Endodermal cell (in vitro differentiated cells): Measurements from ENCODE around the gene IGSF1. TPM values are rescaled to one million over a fixed set of nuclear protein-coding genes. Genes with fewer than 3 reads are reported as not detected.

ENCODE experiments used
- DNase-seq: peaks from one replicate; pipeline ENCODE4 v3.0.0-alpha.2; 2017
- H3K27ac ChIP-seq: 2 replicates; pipeline ENCODE4 v1.5.1; 2013; ENCODE audit warnings: mild to moderate bottlenecking, low read depth, low read length, moderate library complexity
- H3K27me3 ChIP-seq: 2 replicates; pipeline ENCODE4 v1.6.1; 2013; ENCODE audit warnings: mild to moderate bottlenecking, low read length, moderate library complexity; ENCODE audit not compliant: insufficient read depth, control insufficient read depth, poor library complexity, severe bottlenecking
- H3K36me3 ChIP-seq: 2 replicates; pipeline ENCODE4 v1.7.0; 2013; ENCODE audit warnings: mild to moderate bottlenecking, low read length, moderate library complexity; ENCODE audit not compliant: control insufficient read depth, insufficient read depth
- H3K4me1 ChIP-seq: one replicate; pipeline ENCODE4 v1.7.0; 2013; ENCODE audit warnings: low read length; ENCODE audit not compliant: control insufficient read depth, insufficient read depth
- H3K4me3 ChIP-seq: 2 replicates; pipeline ENCODE4 v1.5.1; 2013; ENCODE audit warnings: mild to moderate bottlenecking, low read length, moderate library complexity
- H3K9ac ChIP-seq: 2 replicates; pipeline ENCODE4 v1.6.1; 2013; ENCODE audit warnings: mild to moderate bottlenecking, low read length, moderate library complexity; ENCODE audit not compliant: poor library complexity, severe bottlenecking; ENCODE audit errors: extremely low read depth
- H3K9me3 ChIP-seq: 2 replicates; pipeline ENCODE4 v1.6.1; 2013; ENCODE audit warnings: mild to moderate bottlenecking, low read length, moderate library complexity; ENCODE audit not compliant: control insufficient read depth
- H3K27ac Mint-ChIP-seq: 2 replicates; pipeline ENCODE4 v1.8.0; 2020; ENCODE audit warnings: mixed read lengths
- H3K27me3 Mint-ChIP-seq: 2 replicates; pipeline ENCODE4 v1.8.0; 2021; ENCODE audit warnings: mild to moderate bottlenecking, mixed read lengths; ENCODE audit not compliant: insufficient read depth
- H3K36me3 Mint-ChIP-seq: 2 replicates; pipeline ENCODE4 v1.8.0; 2020; ENCODE audit warnings: low read depth, mixed read lengths
- H3K4me1 Mint-ChIP-seq: 2 replicates; pipeline ENCODE4 v1.8.0; 2020; ENCODE audit warnings: mixed read lengths
- H3K4me3 Mint-ChIP-seq: 2 replicates; pipeline ENCODE4 v1.8.0; 2020; ENCODE audit warnings: mild to moderate bottlenecking, moderate library complexity, mixed read lengths
- H3K9me3 Mint-ChIP-seq: 2 replicates; pipeline ENCODE4 v1.8.0; 2020; ENCODE audit warnings: mild to moderate bottlenecking, mixed read lengths
- WGBS, 2 experiments: methylation state at CpG; one replicate each; pipeline versions ENCODE4 v1.1.5 to v1.1.7; 2013; ENCODE audit warnings: missing lambda C conversion rate in 2 of 2, mixed read lengths in 1 of 2; ENCODE audit not compliant: insufficient coverage in 1 of 2, insufficient read length in 1 of 2; 5-methylcytosine and 5-hydroxymethylcytosine counted together
- total RNA-seq, 2 donors: library from RNA; stranded (reverse); fragmentation: NEBNext Ultra II Directional in 1 of 2; extraction: Animal tissue kit (Norgen Biotek cat#: 25700) in 1 of 2; gene quantifications; 2 replicates in 1 of 2; 3 replicates in 1 of 2; pipeline ENCODE4 v1.2.1, GENCODE V29; 2021
- TF ChIP-seq, protein P1 (sequence below): fragments of 200-600 bp; sonication (generic); conservative IDR thresholded peaks from 2 replicates; pipeline ENCODE4 v1.5.0; 2021; ENCODE audit warnings: antibody characterized with exemption, mild to moderate bottlenecking

Gene IGSF1
- total RNA-seq, 2 donors from 2014 or later, result 5.6 to 10.5 TPM

DNA sequence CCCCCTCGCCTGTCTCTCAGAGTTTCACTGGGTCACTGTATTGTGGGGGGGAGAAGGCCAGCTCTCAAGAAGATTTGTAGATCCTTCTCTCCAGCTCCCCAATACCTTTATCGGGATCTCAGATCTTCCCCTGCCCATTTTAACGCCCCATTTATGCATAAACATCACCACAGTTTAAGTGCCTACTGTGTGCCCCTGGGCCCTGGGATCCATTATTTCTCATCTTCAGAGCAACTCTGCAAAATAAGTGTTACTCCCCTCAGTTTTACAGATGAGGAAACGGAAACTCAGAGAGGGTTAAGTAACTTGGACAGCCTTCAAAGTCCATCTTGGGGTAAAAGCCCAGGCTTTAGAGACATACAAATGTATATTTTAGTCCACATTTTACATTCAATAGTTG lies 421 bp upstream of the IGSF1 start:
- Mint-ChIP-seq H3K27ac (no peak overlapping the region), H3K4me1 (peaks cover 31% of the 10 kb centered on the region), H3K4me3 (peak overlapping the region; percentile 75), H3K9me3 (no peaks in the 10 kb centered on the region), H3K36me3 (no peaks in the 10 kb centered on the region), H3K27me3 (no peaks in the 10 kb centered on the region)
- H3K36me3 ChIP-seq, result no peaks in the 10 kb centered on the region
- no peaks in the 10 kb centered on the region for H3K4me1 ChIP-seq
- H3K9me3 ChIP-seq, result no peaks in the 10 kb centered on the region
- DNase-seq, result no peak
- WGBS, 2 experiments, result 21% methylated on average over 2 of the region's 4 CpGs; no CpG with 5 or more reads in 1 of the 2 experiments
- TF ChIP-seq, protein P1, sequence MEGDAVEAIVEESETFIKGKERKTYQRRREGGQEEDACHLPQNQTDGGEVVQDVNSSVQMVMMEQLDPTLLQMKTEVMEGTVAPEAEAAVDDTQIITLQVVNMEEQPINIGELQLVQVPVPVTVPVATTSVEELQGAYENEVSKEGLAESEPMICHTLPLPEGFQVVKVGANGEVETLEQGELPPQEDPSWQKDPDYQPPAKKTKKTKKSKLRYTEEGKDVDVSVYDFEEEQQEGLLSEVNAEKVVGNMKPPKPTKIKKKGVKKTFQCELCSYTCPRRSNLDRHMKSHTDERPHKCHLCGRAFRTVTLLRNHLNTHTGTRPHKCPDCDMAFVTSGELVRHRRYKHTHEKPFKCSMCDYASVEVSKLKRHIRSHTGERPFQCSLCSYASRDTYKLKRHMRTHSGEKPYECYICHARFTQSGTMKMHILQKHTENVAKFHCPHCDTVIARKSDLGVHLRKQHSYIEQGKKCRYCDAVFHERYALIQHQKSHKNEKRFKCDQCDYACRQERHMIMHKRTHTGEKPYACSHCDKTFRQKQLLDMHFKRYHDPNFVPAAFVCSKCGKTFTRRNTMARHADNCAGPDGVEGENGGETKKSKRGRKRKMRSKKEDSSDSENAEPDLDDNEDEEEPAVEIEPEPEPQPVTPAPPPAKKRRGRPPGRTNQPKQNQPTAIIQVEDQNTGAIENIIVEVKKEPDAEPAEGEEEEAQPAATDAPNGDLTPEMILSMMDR, result no peak
- no peaks in the 10 kb centered on the region for H3K27me3 ChIP-seq
- H3K27ac ChIP-seq, result no peak overlapping the region
- no peak overlapping the region for H3K4me3 ChIP-seq
- H3K9ac ChIP-seq, result no peak overlapping the region

DNA sequence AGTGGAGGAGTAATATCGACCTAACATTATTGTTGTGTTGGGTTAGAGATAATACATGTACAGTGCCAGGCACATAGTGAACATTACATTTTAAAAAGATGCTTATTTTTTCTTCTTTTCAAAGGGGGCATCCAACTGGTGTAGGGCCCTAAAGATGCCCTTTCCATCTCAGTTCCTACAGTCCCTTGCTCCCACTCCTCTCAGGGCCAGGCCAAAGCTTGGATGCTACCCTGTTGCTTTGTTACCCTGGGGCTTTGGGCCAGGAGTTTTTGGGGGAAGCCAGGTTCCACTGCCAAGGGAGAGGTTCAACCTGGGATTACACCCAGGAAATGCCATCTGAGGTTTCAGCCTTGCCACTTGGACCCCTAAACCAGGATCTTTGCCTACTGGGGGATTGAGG lies 918 bp downstream of the IGSF1 start:
- H3K27me3 Mint-ChIP-seq, result no peaks in the 10 kb centered on the region
- H3K4me3 Mint-ChIP-seq, result peak overlapping the region; percentile 75
- H3K27ac ChIP-seq, result no peak overlapping the region
- no peaks in the 10 kb centered on the region for H3K9me3 Mint-ChIP-seq
- H3K9me3 ChIP-seq, result no peaks in the 10 kb centered on the region
- no peak for DNase-seq
- no peaks in the 10 kb centered on the region for H3K4me1 ChIP-seq
- no peak overlapping the region for H3K4me3 ChIP-seq
- TF ChIP-seq, protein P1, result no peak
- no peaks in the 10 kb centered on the region for H3K36me3 ChIP-seq
- 100% methylated on average over 1 of the region's 1 CpG; no CpG with 5 or more reads in 1 of the 2 experiments for WGBS, 2 experiments
- H3K27ac Mint-ChIP-seq, result no peak overlapping the region
- no peak overlapping the region for H3K9ac ChIP-seq
- no peaks in the 10 kb centered on the region for H3K27me3 ChIP-seq
- peaks cover 31% of the 10 kb centered on the region for H3K4me1 Mint-ChIP-seq
- H3K36me3 Mint-ChIP-seq, result no peaks in the 10 kb centered on the region

DNA sequence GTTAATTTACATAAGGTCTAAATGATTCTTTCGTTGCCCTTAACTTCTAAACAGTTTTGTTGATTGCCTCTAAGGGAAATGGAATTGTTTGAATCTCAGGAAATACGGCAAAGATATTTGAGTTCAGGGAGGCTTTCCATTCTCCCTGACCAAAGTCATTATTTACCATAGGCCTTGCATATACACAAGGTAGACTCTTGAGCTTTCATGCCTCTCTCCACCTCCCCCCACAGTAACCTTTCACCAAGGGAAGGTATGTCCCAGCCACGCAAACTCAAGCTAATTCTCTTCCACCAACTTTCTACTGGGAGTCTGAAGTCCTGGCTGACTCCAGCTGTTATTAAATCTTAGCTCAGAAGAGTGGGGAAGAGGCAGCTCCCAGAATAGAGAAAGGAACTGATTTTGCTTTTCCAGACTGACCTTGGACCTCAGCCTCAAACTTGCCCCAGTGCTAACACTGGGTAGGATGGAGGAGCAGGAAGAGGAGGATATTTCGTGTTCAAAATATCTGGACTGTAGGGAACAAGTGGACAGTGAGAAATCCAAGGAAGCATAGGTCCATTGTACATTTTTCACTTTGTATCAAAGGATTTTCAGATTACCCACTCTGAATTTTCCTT lies 1.4 kb downstream of the IGSF1 start:
- H3K27ac ChIP-seq, result no peak overlapping the region
- Mint-ChIP-seq H3K9me3 (no peaks in the 10 kb centered on the region), H3K27ac (no peak overlapping the region), H3K4me1 (peaks cover 31% of the 10 kb centered on the region), H3K36me3 (no peaks in the 10 kb centered on the region), H3K4me3 (no peak overlapping the region), H3K27me3 (no peaks in the 10 kb centered on the region)
- 66% methylated on average over 2 of the region's 4 CpGs; no CpG with 5 or more reads in 1 of the 2 experiments for WGBS, 2 experiments
- DNase-seq, result no peak
- H3K9ac ChIP-seq, result no peak overlapping the region
- H3K4me1 ChIP-seq, result no peaks in the 10 kb centered on the region
- H3K27me3 ChIP-seq, result no peaks in the 10 kb centered on the region
- H3K4me3 ChIP-seq, result no peak overlapping the region
- TF ChIP-seq, protein P1, result no peak
- H3K9me3 ChIP-seq, result no peaks in the 10 kb centered on the region
- no peaks in the 10 kb centered on the region for H3K36me3 ChIP-seq
